HepG2 (cell line): ENCODE results near the gene SMIM36. TPM values are rescaled to one million over a fixed set of nuclear protein-coding genes. Genes with fewer than 3 reads are reported as not detected.
A peak's percentile ranks its signal among the peaks of the same experiment; 100 is the strongest.

Experiments used
- CBX5 ChIP-seq: sonication (generic); formaldehyde crosslinking; IDR thresholded peaks from 2 replicates; pipeline ENCODE4 v1.4.0; 2020; ENCODE audit warnings: missing genetic modification reagents, borderline replicate concordance
- CHD2 ChIP-seq: IDR thresholded peaks from 2 replicates; pipeline ENCODE4 v1.6.1; 2011; ENCODE audit warnings: low read depth, low read length, improper control_type of control experiment
- HOXA3 ChIP-seq: sonication (generic); formaldehyde crosslinking; IDR thresholded peaks from 2 replicates; pipeline ENCODE4 v1.5.0; 2020; ENCODE audit warnings: missing genetic modification reagents
- JUN ChIP-seq: sonication (generic); formaldehyde crosslinking; IDR thresholded peaks from 2 replicates; pipeline ENCODE4 v1.4.0; 2020; ENCODE audit warnings: mild to moderate bottlenecking, missing genetic modification reagents
- JUNB ChIP-seq: sonication (generic); formaldehyde crosslinking; IDR thresholded peaks from 2 replicates; pipeline ENCODE4 v1.8.0; 2022; ENCODE audit warnings: missing genetic modification reagents, mild to moderate bottlenecking, borderline replicate concordance
- MAFF ChIP-seq: IDR thresholded peaks from 2 replicates; pipeline ENCODE4 v1.6.1; 2011; ENCODE audit warnings: low read depth, low read length, improper control_type of control experiment
- MYNN ChIP-seq: sonication (generic); formaldehyde crosslinking; IDR thresholded peaks from 2 replicates; pipeline ENCODE4 v1.4.0; 2020; ENCODE audit warnings: mild to moderate bottlenecking, low read depth, missing genetic modification reagents
- PRMT3 ChIP-seq: sonication (generic); formaldehyde crosslinking; IDR thresholded peaks from 2 replicates; pipeline ENCODE4 v1.8.1; 2022; ENCODE audit warnings: low read depth, mild to moderate bottlenecking, moderate library complexity, missing genetic modification reagents, borderline replicate concordance
- PRPF4 ChIP-seq: fragments of 200-400 bp; formaldehyde crosslinking; IDR thresholded peaks from 2 replicates; pipeline ENCODE4 v1.6.1; 2016; ENCODE audit warnings: low read length, low read depth; ENCODE audit not compliant: poor library complexity, severe bottlenecking
- RXRB ChIP-seq: IDR thresholded peaks from 2 replicates; pipeline ENCODE4 v1.6.1; 2016; ENCODE audit warnings: borderline replicate concordance, missing genetic modification reagents, missing compliant biosample characterization
- TAF1 ChIP-seq: sonication (generic); formaldehyde crosslinking; IDR thresholded peaks from 2 replicates; pipeline ENCODE4 v1.4.0; 2020; ENCODE audit warnings: missing genetic modification reagents
- TEAD3 ChIP-seq: optimal IDR thresholded peaks from 2 replicates; pipeline ENCODE3; 2016; ENCODE audit warnings: borderline replicate concordance
- THAP11 ChIP-seq: IDR thresholded peaks from 2 replicates; pipeline ENCODE4 v1.6.1; 2016; ENCODE audit warnings: missing biosample characterization, missing genetic modification reagents
- ZFP36L1 ChIP-seq: sonication (generic); formaldehyde crosslinking; IDR thresholded peaks from 2 replicates; pipeline ENCODE4 v1.8.0; 2022; ENCODE audit warnings: mild to moderate bottlenecking, missing genetic modification reagents, moderate library complexity
- ZFYVE20 ChIP-seq: sonication (generic); formaldehyde crosslinking; IDR thresholded peaks from 2 replicates; pipeline ENCODE4 v1.8.0; 2023; ENCODE audit warnings: low read depth, mild to moderate bottlenecking, moderate library complexity, missing genetic modification reagents, borderline replicate concordance
- ZNF234 ChIP-seq: sonication (generic); formaldehyde crosslinking; conservative IDR thresholded peaks from 2 replicates; pipeline ENCODE4 v1.5.1; 2020; ENCODE audit warnings: mild to moderate bottlenecking, missing genetic modification reagents
- ZNF251 ChIP-seq: sonication (generic); formaldehyde crosslinking; IDR thresholded peaks from 2 replicates; pipeline ENCODE4 v1.9.0; 2021; ENCODE audit warnings: mild to moderate bottlenecking, missing genetic modification reagents
- ZNF30 ChIP-seq: sonication (generic); formaldehyde crosslinking; IDR thresholded peaks from 2 replicates; pipeline ENCODE4 v1.5.0; 2020; ENCODE audit warnings: mild to moderate bottlenecking, missing genetic modification reagents
- ZNF496 ChIP-seq: sonication (generic); formaldehyde crosslinking; IDR thresholded peaks from 2 replicates; pipeline ENCODE4 v1.8.1; 2023; ENCODE audit warnings: mild to moderate bottlenecking, moderate library complexity, missing genetic modification reagents; ENCODE audit not compliant: insufficient replicate concordance
- ZNF567 ChIP-seq: sonication (generic); formaldehyde crosslinking; IDR thresholded peaks from 2 replicates; pipeline ENCODE4 v1.8.1; 2023; ENCODE audit warnings: mild to moderate bottlenecking, missing genetic modification reagents, borderline replicate concordance
- ZNF766 ChIP-seq: sonication (generic); formaldehyde crosslinking; IDR thresholded peaks from 2 replicates; pipeline ENCODE4 v1.5.0; 2020; ENCODE audit warnings: missing genetic modification reagents, borderline replicate concordance
- ZNF768 ChIP-seq: sonication (generic); formaldehyde crosslinking; IDR thresholded peaks from 2 replicates; pipeline ENCODE4 v1.4.0; 2020; ENCODE audit warnings: missing genetic modification reagents
- ZNF879 ChIP-seq: sonication (generic); formaldehyde crosslinking; IDR thresholded peaks from 2 replicates; pipeline ENCODE4 v1.8.1; 2023; ENCODE audit warnings: missing genetic modification reagents
- polyA plus RNA-seq, 8 experiments: library from polyadenylated mRNA; depleted of rRNA in 3 of 8; stranded (reverse) in 7 of 8; unstranded in 1 of 8; fragments of >200 nt; fragmentation: Illumina TruSeq in 4 of 8; extraction: Trizol in 4 of 8; gene quantifications; 2 replicates each; pipeline versions ENCODE4 v1.2.1 to v1.2.3, GENCODE V29; 2011 to 2016; ENCODE audit warnings: low read depth in 4 of 8, missing spikeins in 1 of 8, mixed read lengths in 1 of 8; ENCODE audit not compliant: insufficient read depth in 1 of 8
- total RNA-seq, 5 experiments: library from RNA; depleted of rRNA; stranded (reverse); fragments of >200 nt; fragmentation: Illumina TruSeq; extraction: Trizol; gene quantifications; 2 replicates each; pipeline ENCODE4 v1.2.3, GENCODE V29; 2016; ENCODE audit warnings: low read depth in 1 of 5
- TF ChIP-seq, protein P1 (sequence below): sonication (generic); formaldehyde crosslinking; IDR thresholded peaks from 2 replicates; pipeline ENCODE4; 2020; ENCODE audit warnings: missing genetic modification reagents, mild to moderate bottlenecking, borderline replicate concordance
- TF ChIP-seq, protein P2 (sequence below): sonication (generic); formaldehyde crosslinking; IDR thresholded peaks from 2 replicates; pipeline ENCODE4 v1.9.0; 2021; ENCODE audit warnings: missing genetic modification reagents, mild to moderate bottlenecking, borderline replicate concordance
- TF ChIP-seq, protein P3 (sequence below): IDR thresholded peaks from 2 replicates; pipeline ENCODE4 v1.6.1; 2016; ENCODE audit warnings: low read depth, borderline replicate concordance

SMIM36 gene
- total and polyA plus RNA-seq, 2 of the 13 experiments (the other 11 are each of a cell fraction or from before 2014, with no cell fraction given): not detected

DNA sequence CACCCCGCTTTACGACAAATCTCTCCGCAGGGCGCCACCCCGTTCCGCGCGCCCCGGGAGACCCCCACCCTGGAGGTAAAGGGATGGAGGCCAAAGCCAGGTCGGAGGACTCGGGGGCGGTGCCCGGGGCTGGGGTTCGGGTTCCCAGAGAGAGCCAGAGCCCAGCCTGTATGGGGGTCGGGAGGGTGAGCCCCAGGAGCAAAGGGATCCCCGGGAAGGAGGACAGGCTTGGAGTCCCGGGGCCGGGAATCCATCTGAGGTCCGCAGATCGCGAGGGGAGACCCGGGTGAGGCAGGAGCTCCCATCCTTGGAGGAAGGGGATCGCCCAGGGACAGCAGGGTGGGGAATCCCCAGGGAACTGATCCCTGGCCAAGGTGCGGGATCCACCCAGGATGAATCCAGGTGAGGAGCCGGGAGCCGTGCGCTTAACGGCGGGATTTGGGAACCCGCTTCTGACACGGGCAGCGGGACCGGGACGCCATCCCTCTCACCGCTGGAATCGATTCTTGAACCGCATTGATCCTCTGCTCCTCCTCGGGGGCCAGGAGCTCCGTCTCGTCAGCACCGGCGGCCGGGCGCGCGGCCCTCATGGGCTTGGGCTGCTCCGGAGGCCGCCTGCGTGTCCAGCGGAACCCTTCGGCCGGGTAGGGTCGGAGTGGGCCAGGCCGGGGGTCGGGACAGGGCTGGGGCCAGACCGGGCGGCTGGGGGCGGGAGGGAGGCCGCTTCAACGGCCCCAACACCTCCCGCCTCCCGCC is 89.9 kb downstream of the SMIM36 start, which contains the start of gene MMD (continued):
- TF ChIP-seq PRPF4: no peak
- TF ChIP-seq, protein P1, sequence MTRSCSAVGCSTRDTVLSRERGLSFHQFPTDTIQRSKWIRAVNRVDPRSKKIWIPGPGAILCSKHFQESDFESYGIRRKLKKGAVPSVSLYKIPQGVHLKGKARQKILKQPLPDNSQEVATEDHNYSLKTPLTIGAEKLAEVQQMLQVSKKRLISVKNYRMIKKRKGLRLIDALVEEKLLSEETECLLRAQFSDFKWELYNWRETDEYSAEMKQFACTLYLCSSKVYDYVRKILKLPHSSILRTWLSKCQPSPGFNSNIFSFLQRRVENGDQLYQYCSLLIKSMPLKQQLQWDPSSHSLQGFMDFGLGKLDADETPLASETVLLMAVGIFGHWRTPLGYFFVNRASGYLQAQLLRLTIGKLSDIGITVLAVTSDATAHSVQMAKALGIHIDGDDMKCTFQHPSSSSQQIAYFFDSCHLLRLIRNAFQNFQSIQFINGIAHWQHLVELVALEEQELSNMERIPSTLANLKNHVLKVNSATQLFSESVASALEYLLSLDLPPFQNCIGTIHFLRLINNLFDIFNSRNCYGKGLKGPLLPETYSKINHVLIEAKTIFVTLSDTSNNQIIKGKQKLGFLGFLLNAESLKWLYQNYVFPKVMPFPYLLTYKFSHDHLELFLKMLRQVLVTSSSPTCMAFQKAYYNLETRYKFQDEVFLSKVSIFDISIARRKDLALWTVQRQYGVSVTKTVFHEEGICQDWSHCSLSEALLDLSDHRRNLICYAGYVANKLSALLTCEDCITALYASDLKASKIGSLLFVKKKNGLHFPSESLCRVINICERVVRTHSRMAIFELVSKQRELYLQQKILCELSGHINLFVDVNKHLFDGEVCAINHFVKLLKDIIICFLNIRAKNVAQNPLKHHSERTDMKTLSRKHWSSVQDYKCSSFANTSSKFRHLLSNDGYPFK (CRISPR knock-in tag): peak; percentile 84
- TF ChIP-seq TEAD3: no peak
- TF ChIP-seq ZNF251 (CRISPR knock-in tag): no peak
- TF ChIP-seq TAF1 (CRISPR knock-in tag): peak; percentile 82
- 0 out of 2 replicates have a peak, but pooled peaks have one; percentile 36 for TF ChIP-seq RXRB (CRISPR knock-in tag)
- TF ChIP-seq ZNF766 (CRISPR knock-in tag): no peak
- no peak; the same call in 1 of the 2 replicates for TF ChIP-seq HOXA3 (CRISPR knock-in tag)
- TF ChIP-seq CHD2: no peak
- no peak for TF ChIP-seq ZNF30 (CRISPR knock-in tag)
- TF ChIP-seq CBX5 (CRISPR knock-in tag): no peak; the same call in 1 of the 2 replicates
- no peak for TF ChIP-seq JUN
- no peak; the same call in 1 of the 2 replicates for TF ChIP-seq ZFP36L1
- TF ChIP-seq ZNF768 (CRISPR knock-in tag): peak; percentile 44; the same call in 1 of the 2 replicates
- 0 out of 2 replicates have a peak, but pooled peaks have one; percentile 51 for TF ChIP-seq ZNF234
- TF ChIP-seq MAFF: no peak
- TF ChIP-seq, protein P2, sequence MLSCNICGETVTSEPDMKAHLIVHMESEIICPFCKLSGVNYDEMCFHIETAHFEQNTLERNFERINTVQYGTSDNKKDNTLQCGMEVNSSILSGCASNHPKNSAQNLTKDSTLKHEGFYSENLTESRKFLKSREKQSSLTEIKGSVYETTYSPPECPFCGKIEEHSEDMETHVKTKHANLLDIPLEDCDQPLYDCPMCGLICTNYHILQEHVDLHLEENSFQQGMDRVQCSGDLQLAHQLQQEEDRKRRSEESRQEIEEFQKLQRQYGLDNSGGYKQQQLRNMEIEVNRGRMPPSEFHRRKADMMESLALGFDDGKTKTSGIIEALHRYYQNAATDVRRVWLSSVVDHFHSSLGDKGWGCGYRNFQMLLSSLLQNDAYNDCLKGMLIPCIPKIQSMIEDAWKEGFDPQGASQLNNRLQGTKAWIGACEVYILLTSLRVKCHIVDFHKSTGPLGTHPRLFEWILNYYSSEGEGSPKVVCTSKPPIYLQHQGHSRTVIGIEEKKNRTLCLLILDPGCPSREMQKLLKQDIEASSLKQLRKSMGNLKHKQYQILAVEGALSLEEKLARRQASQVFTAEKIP (CRISPR knock-in tag): no peak
- TF ChIP-seq ZNF496 (CRISPR knock-in tag): no peak
- peak; percentile 86; the same call in 1 of the 2 replicates for TF ChIP-seq ZNF879 (CRISPR knock-in tag)
- TF ChIP-seq, protein P3, sequence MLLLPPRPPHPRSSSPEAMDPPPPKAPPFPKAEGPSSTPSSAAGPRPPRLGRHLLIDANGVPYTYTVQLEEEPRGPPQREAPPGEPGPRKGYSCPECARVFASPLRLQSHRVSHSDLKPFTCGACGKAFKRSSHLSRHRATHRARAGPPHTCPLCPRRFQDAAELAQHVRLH (CRISPR knock-in tag): no peak; the same call in 1 of the 2 replicates
- TF ChIP-seq ZFYVE20: no peak
- no peak for TF ChIP-seq ZNF567 (CRISPR knock-in tag)
- TF ChIP-seq MYNN (CRISPR knock-in tag): no peak; the same call in 1 of the 2 replicates
- TF ChIP-seq JUNB (CRISPR knock-in tag): peak; percentile 60; the same call in 1 of the 2 replicates
- peak; percentile 44; the same call in 1 of the 2 replicates for TF ChIP-seq PRMT3 (CRISPR knock-in tag)
- TF ChIP-seq THAP11 (CRISPR knock-in tag): no peak; the same call in 1 of the 2 replicates
